Activated CD4-positive, alpha-beta T cell treated with anti-CD3 and anti-CD28 coated beads for 36 hours (primary cell): ENCODE measurements around the gene SLC16A12. TPM values are rescaled to one million over a fixed set of nuclear protein-coding genes. Genes with fewer than 3 reads are reported as not detected.

ENCODE experiments used
- ATAC-seq: fragments of 200-7000 bp; cut with Tn5 transposase; one replicate; pipeline ENCODE4 v1.10.0; 2021; ENCODE audit warnings: mild to moderate bottlenecking, moderate library complexity
- CTCF ChIA-PET: fragments of 350-600 bp; sonication (Branson Sonifier 250); formaldehyde crosslinking; loops from one replicate; lab custom pipeline; 2021; ENCODE audit warnings: antibody characterized with exemption; lab: Charles Lee
- POLR2A ChIA-PET: fragments of 350-600 bp; sonication (Branson Sonifier 250); formaldehyde crosslinking; loops from one replicate; lab custom pipeline; 2021; ENCODE audit warnings: antibody characterized with exemption, inconsistent platforms; lab: Charles Lee
- DNase-seq: peaks from one replicate; pipeline ENCODE4 v3.0.0-alpha.2; 2020
- H3K27ac Mint-ChIP-seq: one replicate; pipeline ENCODE4 v1.8.0; 2021; ENCODE audit warnings: mixed read lengths
- H3K27me3 Mint-ChIP-seq: one replicate; pipeline ENCODE4 v1.8.0; 2021; ENCODE audit warnings: mixed read lengths
- H3K36me3 Mint-ChIP-seq: one replicate; pipeline ENCODE4 v1.8.0; 2021; ENCODE audit warnings: low read depth, mixed read lengths
- H3K4me1 Mint-ChIP-seq: one replicate; pipeline ENCODE4 v1.8.0; 2021; ENCODE audit warnings: mixed read lengths
- H3K4me3 Mint-ChIP-seq: one replicate; pipeline ENCODE4 v1.8.0; 2021; ENCODE audit warnings: mild to moderate bottlenecking, moderate library complexity, mixed read lengths
- H3K9me3 Mint-ChIP-seq: one replicate; pipeline ENCODE4 v1.8.0; 2021; ENCODE audit warnings: low read depth, mixed read lengths
- intact Hi-C, 2 experiments: fragments of 100-400 bp; cut with DNase I in 1 of 2; cut with micrococcal nuclease in 1 of 2; formaldehyde crosslinking; loops; one replicate each; pipeline versions ENCODE4 v1.14.2 to v1.15.1; 2022 to 2024; cut with DNase I, micrococcal nuclease
- total RNA-seq, 2 experiments: library from RNA; stranded (reverse); gene quantifications; one replicate each; pipeline ENCODE4 v1.2.3, GENCODE V29; 2021

Gene SLC16A12
- total RNA-seq, 2 experiments from 2014 or later, result not detected

- POLR2A ChIA-PET, result no interaction called here
- no peaks in the 10 kb centered on the region for H3K36me3 Mint-ChIP-seq
These were observed 30.7 kb downstream of the SLC16A12 start for GRCh38 chr10:89504691-89505090.

GRCh38 chr10:89503652-89504370, 31.6 kb downstream of the SLC16A12 start:
- H3K27me3 Mint-ChIP-seq, result peaks cover 2% of the 10 kb centered on the region
- POLR2A ChIA-PET, result no interaction called here
- DNase-seq, result peak; percentile 17

More at GRCh38 chr10:89504691-89505090, 30.7 kb downstream of the SLC16A12 start:
- DNase-seq (no peak), ATAC-seq (no peak)
- Mint-ChIP-seq H3K9me3 (no peaks in the 10 kb centered on the region), H3K4me1 (peaks cover 11% of the 10 kb centered on the region), H3K27ac (no peak overlapping the region), H3K27me3 (peaks cover 2% of the 10 kb centered on the region), H3K4me3 (no peak overlapping the region)
- intact Hi-C loops, result no loop called here
- CTCF ChIA-PET, result no interaction called here

DNA sequence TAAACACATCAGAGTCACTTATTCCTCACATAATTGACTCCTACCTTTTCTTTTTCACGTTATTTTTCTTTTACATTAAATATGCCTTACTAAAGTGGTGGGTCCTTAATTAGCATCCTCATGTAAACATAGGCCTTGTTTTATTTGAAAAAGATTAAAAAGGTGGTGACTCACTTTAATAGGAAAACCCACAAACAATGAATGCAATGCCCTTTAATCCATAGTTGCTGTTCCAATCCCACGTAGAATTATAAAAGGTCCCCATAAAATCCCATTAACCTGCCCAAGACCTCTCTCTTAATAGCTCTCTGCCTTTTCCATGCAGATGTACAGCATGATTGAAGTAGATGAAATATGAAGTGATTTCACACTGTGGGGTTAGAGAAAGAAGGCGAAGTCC, 32.2 kb downstream of the SLC16A12 start:
- intact Hi-C loops, result no loop called here
- Mint-ChIP-seq H3K4me1 (peaks cover 11% of the 10 kb centered on the region), H3K36me3 (no peaks in the 10 kb centered on the region), H3K4me3 (no peak overlapping the region), H3K27me3 (peaks cover 2% of the 10 kb centered on the region), H3K9me3 (no peaks in the 10 kb centered on the region), H3K27ac (no peak overlapping the region)
- ChIA-PET POLR2A (no interaction called here), CTCF (interaction anchor here (1.0 kb wide), 1 partner anchor 38 kb away, joined by 3 read pairs; no protein-coding TSS in a partner anchor)
- DNase-seq (no peak), ATAC-seq (no peak)

More at GRCh38 chr10:89503652-89504370, 31.6 kb downstream of the SLC16A12 start:
- CTCF ChIA-PET, result no interaction called here
- H3K27ac Mint-ChIP-seq, result no peak overlapping the region
- H3K4me3 Mint-ChIP-seq, result no peak overlapping the region
- intact Hi-C loops, result no loop called here
- H3K36me3 Mint-ChIP-seq, result no peaks in the 10 kb centered on the region
- H3K4me1 Mint-ChIP-seq, result peaks cover 11% of the 10 kb centered on the region
- no peaks in the 10 kb centered on the region for H3K9me3 Mint-ChIP-seq
- ATAC-seq, result peak; percentile 30

DNA sequence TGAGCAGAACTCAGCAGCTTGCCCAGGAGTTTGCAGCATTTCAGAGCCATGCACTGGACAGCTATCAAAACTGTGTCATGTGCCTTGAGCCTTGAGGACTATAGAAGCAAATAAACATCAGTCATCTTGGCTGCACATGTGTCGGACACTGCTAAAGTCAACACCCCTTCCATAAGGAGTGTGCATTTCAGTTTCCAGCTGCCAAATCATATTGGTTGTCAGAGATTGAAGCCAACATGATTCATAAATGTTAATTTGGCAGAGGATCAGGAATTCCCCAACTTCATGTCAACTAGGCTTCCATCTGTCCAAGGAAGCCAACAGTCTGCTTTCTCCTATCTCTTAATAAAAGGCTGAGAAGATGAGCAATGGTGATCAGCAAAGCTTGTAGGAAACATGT, 32.8 kb downstream of the SLC16A12 start:
- DNase-seq (no peak), ATAC-seq (no peak)
- ChIA-PET POLR2A (no interaction called here), CTCF (interaction anchor here (1.0 kb wide), 1 partner anchor 37 kb away, joined by 3 read pairs; no protein-coding TSS in a partner anchor)
- Mint-ChIP-seq H3K27ac (no peak overlapping the region), H3K27me3 (peaks cover 2% of the 10 kb centered on the region), H3K36me3 (no peaks in the 10 kb centered on the region), H3K4me3 (no peak overlapping the region), H3K4me1 (peaks cover 11% of the 10 kb centered on the region), H3K9me3 (no peaks in the 10 kb centered on the region)
- intact Hi-C loops, result no loop called here

DNA sequence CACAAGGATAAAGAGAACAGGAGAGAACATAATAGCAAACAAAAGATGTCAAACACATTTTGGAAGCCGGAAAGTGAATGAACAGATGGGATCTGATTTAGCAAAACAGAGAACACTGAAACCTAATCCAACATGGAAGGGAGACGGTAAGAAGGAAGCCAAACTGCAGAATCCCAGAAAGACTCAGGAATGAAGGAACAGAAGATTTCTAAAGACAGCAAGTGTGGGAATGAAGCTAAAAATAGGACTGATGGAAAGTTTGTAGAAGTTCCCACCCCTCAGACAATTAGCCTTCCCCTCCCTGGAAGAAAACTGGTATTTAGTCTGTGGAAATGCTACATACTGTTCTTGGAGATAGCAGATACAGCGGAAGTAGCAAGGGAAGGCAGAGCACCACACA, 40.8 kb downstream of the SLC16A12 start:
- CTCF ChIA-PET, result interaction anchor here (0.5 kb wide), 1 partner anchor 1633 kb away, joined by 4 read pairs; no protein-coding TSS in a partner anchor
- intact Hi-C loops, result no loop called here
- POLR2A ChIA-PET, result no interaction called here

GRCh38 chr10:89494068-89494467, 41.3 kb downstream of the SLC16A12 start:
- POLR2A ChIA-PET, result no interaction called here
- Mint-ChIP-seq H3K4me1 (no peaks in the 10 kb centered on the region), H3K36me3 (no peaks in the 10 kb centered on the region), H3K27me3 (peaks cover 6% of the 10 kb centered on the region), H3K4me3 (no peak overlapping the region), H3K9me3 (no peaks in the 10 kb centered on the region), H3K27ac (no peak overlapping the region)
- intact Hi-C loops, result no loop called here
- DNase-seq, result no peak
- no peak for ATAC-seq
- CTCF ChIA-PET, result interaction anchor here (0.6 kb wide), 1 partner anchor 71 kb away, joined by 3 read pairs; no protein-coding TSS in a partner anchor

More for the DNA sequence above, 40.8 kb downstream of the SLC16A12 start:
- no peaks in the 10 kb centered on the region for H3K9me3 Mint-ChIP-seq
- ATAC-seq, result no peak
- H3K4me1 Mint-ChIP-seq, result no peaks in the 10 kb centered on the region
- DNase-seq, result no peak
- no peak overlapping the region for H3K27ac Mint-ChIP-seq
- H3K36me3 Mint-ChIP-seq, result no peaks in the 10 kb centered on the region
- no peak overlapping the region for H3K4me3 Mint-ChIP-seq
- H3K27me3 Mint-ChIP-seq, result peaks cover 6% of the 10 kb centered on the region

DNA sequence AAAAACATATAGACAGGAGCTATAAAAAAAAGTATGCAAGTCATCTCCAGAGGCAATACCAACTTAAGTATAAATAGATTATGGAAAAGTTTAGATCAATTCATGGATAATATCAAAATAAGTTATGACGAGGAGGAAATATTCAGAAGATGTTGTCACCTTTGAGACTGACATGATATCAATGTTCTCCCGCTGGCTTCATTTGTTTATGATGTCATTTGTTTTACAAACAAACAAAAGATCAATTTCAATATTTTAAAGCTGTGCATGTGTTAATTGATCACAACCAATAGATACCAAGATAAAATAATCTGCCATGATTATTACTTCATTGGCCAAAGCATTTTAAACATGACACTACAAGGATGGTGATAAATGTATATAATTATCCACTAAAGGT, 43.5 kb downstream of the SLC16A12 start:
- Mint-ChIP-seq H3K36me3 (no peaks in the 10 kb centered on the region), H3K27ac (no peak overlapping the region), H3K9me3 (no peaks in the 10 kb centered on the region), H3K4me3 (no peak overlapping the region), H3K27me3 (peaks cover 9% of the 10 kb centered on the region), H3K4me1 (no peaks in the 10 kb centered on the region)
- intact Hi-C loops, result no loop called here
- POLR2A ChIA-PET, result no interaction called here
- no peak for ATAC-seq
- CTCF ChIA-PET, result no interaction called here
- DNase-seq, result no peak

- CTCF ChIA-PET, result no interaction called here
- peaks cover 9% of the 10 kb centered on the region for H3K27me3 Mint-ChIP-seq
- no peak overlapping the region for H3K4me3 Mint-ChIP-seq
- no peak overlapping the region for H3K27ac Mint-ChIP-seq
- POLR2A ChIA-PET, result no interaction called here
- no peaks in the 10 kb centered on the region for H3K36me3 Mint-ChIP-seq
- DNase-seq (no peak), ATAC-seq (no peak)
- intact Hi-C loops, result no loop called here
- H3K4me1 Mint-ChIP-seq, result no peaks in the 10 kb centered on the region
- no peaks in the 10 kb centered on the region for H3K9me3 Mint-ChIP-seq
These were observed 44.6 kb downstream of the SLC16A12 start for GRCh38 chr10:89490596-89491335.

DNA sequence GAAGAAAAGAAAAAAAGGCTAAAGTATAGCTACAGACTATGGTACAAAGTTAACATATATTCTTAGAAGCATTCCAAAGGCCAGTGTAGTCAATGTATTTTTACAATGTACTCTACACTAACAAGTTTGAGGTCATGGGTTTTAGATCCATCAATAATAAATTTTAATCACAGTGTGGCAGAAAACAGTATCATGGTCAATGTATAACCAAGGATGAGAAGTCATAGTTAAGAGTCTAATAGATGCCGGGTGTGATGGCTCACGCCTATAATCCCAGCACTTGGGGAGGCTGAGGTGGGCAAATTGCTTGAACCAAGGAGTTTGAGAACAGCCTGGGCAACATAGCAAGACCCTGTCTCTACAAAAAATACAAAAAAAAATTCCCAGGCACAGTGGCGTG, 53.1 kb downstream of the SLC16A12 start:
- Mint-ChIP-seq H3K4me3 (no peak overlapping the region), H3K36me3 (no peaks in the 10 kb centered on the region), H3K27me3 (peaks cover 14% of the 10 kb centered on the region), H3K27ac (no peak overlapping the region), H3K4me1 (no peaks in the 10 kb centered on the region), H3K9me3 (no peaks in the 10 kb centered on the region)
- ATAC-seq (no peak), DNase-seq (no peak)
- ChIA-PET CTCF (interaction anchor here (0.6 to 0.7 kb wide), 4 partner anchors 21 to 98 kb away, joined by 3 to 6 read pairs (median 4); no protein-coding TSS in a partner anchor), POLR2A (interaction anchor here (0.8 kb wide), 1 partner anchor 15 kb away, joined by 4 read pairs; no protein-coding TSS in a partner anchor)
- intact Hi-C loops, result no loop called here

GRCh38 chr10:89481662-89482061, 53.7 kb downstream of the SLC16A12 start:
- Mint-ChIP-seq H3K4me1 (no peaks in the 10 kb centered on the region), H3K27ac (no peak overlapping the region), H3K36me3 (no peaks in the 10 kb centered on the region), H3K4me3 (no peak overlapping the region), H3K27me3 (peaks cover 12% of the 10 kb centered on the region), H3K9me3 (no peaks in the 10 kb centered on the region)
- DNase-seq (no peak), ATAC-seq (no peak)
- ChIA-PET POLR2A (no interaction called here), CTCF (no interaction called here)
- intact Hi-C loops, result no loop called here

DNA sequence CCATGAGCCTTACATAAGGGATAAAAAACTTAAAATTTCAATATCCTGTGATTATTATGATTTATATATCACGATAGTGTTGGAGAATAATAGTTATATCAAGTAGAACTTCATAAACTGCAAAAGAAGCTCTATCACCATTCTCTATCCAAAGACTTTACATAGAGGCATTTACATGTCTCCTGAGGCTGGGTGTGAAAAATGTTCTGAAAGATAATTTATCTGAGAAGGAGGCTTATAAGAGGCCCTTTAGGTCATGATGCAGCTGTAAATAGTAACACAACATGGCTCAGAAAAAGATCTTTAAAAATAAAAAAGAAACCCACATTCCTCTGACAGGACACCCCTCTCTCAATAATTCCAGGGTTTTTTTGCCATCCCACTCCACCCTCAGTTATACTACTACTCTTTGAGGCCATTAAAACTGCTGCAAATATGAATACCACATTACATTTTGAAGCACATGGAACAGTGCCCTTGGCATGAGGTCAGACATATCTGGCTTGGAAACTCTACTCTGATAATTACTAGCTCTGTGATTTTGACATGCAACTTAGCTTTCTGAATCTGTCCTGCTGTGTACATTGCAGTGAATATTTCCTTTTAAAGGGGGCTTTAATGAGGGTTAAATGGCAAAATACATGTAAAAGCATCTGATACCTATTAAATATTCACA, 55.5 kb downstream of the SLC16A12 start:
- POLR2A ChIA-PET, result interaction anchor here (0.7 kb wide), 1 partner anchor 195 kb away, joined by 3 read pairs; no protein-coding TSS in a partner anchor

More for the DNA sequence above, 55.5 kb downstream of the SLC16A12 start:
- intact Hi-C loops, result no loop called here
- DNase-seq (no peak), ATAC-seq (no peak)
- Mint-ChIP-seq H3K4me1 (no peaks in the 10 kb centered on the region), H3K4me3 (no peak overlapping the region), H3K27me3 (peaks cover 7% of the 10 kb centered on the region), H3K27ac (no peak overlapping the region), H3K36me3 (no peaks in the 10 kb centered on the region), H3K9me3 (no peaks in the 10 kb centered on the region)
- CTCF ChIA-PET, result interaction anchor here (0.6 to 1.8 kb wide), 2 partner anchors 56 to 77 kb away, joined by 3 read pairs; no protein-coding TSS in a partner anchor
